ENCODE measurements around the gene MRFAP1L1.

Gene MRFAP1L1

DNA sequence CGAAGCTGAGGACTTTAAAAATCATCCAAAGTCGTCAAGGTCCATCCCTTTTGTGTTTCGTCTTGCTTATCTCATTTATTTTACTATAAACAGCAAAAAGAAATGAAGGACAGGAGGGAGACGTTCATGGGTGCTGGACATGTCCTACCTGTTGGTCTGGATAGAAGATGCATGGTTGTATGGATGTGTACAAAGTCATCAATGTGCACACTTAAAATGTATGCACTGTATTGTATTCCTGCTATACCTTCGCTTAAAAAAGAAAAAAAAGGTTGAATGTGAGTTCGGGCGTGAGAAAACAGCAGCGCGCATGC, 6.0 kb upstream of the MRFAP1L1 start:
- DNase-seq = no peak

DNA sequence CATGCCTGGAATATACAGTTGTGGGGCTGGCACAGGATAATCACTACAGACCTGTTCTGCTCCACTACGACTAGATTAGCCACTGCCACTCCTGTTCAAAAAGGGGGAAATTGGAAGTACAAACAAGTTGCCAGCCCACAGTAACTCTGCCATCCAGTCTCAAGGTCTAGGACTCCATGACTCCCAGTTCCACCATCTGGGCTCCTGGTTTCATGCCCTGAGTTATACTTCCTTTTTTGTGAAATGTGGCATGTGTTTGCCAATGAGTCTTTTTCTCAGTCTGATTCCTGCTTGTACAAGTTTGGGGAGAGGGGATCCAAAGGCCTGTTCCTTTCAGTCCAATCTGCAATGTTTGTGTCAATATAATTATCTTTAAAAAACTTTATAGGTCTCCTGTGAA, 5.3 kb upstream of the MRFAP1L1 start:
- no peak for DNase-seq

DNA sequence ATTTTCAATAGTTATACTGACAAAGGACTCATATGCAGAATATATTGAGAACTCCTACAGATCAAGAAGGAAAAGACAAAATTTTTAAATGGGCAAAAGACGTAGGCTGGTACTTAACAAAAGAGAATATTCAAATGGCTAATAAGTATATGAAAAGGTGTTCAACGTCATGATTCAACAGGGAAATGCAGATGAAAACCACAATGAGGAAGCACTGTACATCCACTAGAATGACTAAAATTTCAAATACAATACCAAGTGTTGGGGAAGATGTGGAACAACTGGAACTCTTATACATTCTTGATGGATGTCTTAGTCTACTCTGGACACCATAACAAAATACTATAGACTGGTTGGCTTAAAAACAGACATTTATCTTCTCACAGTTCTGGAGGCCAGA, 1.3 kb upstream of the MRFAP1L1 start:
- DNase-seq = no peak

DNA sequence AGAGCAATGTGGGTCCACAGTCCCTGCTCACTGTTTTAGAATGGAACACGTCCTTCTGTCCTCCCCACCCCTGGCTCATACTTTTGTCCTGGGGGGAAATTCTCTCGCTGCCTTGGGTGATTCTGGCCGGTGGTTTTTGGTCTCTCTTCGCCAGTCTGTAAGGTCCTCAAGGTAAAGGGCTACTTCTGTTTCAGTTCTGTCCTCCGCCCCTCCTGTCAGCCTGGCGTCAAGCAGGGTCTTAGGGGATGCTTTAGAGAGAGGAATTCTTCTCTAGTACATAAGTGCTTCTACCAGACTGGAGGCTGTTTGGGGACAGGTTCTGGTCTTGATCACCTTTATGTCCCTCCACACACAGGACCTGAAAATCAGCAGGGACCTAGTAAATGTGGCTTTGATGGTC, 617 bp upstream of the MRFAP1L1 start:
- no peak for DNase-seq

DNA sequence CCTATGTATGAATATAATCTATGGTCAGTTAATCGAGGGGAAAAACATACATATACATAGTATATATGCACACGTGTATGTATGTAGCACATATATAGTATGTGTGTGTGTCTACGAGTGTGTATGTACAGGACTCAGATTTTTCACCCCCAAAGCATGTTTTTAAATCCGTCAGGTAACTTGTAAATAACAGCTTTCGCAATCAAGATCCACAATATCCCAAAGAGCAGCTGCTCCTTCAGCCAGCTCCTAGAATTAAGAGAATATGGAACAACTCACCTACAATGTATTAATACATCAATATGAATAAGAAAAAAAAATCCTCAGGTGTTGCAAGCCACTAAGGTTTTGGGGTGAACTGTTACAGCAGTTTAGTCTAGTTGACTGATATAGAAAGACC, 3.5 kb downstream of the MRFAP1L1 start:
- no peak for DNase-seq

DNA sequence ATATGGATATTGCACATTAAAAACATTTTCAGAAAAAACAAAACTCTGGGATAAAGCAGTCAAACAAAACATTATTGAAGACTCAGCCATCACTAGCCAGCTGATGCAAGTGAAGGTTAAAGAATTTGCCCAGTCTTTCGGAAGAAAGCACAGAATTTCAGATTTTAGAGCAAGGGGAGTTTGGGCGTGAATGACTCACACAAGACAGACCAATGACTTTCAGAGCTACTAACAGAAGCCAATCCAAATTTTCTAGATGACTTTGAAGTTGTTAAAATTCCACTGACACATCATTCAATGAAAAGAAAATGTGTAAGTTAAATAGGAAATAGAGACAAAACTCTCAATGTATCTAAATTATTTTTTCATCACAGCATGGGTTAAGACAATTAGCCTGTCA, 4.0 kb downstream of the MRFAP1L1 start:
- no peak for DNase-seq

DNA sequence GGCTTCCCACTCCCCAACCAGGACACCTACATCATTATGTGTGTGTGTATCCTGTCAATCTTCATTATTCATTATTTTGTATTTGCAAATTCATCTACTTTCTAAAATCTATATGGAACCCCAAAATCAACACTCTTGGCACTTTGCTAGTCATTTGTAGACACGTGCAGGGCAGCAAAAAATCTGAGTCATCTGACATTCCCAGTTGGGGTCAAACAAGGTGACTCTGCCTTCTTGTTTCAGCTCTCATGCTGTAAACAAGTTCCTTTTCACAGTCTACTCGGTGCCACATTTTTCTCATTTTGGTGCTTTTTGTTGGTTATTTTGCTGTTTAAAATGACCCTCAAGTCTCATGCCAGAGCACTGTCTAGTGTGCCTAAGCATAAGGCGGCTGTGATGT, 5.9 kb downstream of the MRFAP1L1 start:
- DNase-seq = no peak

DNA sequence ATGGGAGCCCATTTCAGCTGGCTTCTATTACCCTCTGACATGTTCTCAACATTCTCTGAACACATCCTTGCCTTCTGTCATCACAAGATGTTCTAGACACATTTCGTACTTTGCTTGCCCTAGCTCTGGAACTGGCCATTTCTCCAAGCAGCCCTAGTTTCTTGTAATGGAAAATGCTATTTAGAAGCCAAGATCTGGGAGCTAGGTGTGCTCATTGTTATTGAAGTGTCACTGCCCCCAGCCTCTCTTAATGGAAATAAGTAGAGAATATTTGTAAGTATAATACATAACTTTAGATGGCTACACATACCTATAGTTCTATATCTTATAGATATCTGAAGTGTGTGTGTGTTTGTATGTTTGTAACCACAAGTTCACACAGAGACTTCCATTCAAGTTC, 6.9 kb downstream of the MRFAP1L1 start:
- no peak for DNase-seq

DNA sequence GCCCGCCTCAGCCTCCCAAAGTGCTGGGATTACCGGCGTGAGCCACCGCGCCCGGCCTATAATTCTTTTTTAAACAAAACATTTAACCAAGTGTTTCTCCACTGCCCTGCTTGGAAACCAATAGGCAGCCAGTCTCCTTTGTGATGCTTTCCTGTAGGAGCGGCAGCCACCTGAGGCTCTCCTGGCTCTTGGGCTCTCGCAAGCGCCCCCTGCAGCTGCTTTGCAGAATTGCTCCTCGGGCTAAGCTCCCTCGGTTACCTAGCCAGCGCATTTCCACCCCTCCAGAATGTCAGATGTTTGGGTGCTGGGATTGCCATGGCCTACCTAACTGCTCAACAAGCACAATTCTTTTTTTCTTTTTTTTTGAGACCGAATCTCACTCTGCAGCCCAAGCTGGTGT, 8.3 kb downstream of the MRFAP1L1 start:
- DNase-seq = no peak

DNA sequence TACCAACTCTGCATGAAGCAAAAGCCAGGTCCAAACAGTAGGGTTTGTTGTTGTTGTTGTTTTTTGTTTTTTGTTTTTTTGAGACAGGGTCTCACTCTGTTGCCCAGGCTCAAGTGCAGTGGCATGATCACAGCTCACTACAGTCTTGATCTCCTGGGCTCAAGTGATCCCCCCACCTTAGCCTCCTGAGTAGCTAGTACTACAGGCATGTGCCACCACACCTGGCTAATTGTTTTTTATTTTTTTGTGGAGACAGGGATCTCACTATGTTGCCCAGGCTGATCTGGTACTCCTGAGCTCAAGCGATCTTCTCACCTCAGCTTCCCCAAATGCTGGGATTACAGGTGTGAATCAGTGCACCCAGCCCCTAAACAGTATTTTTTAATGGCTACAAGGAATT, 9.8 kb downstream of the MRFAP1L1 start:
- no peak for DNase-seq

DNA sequence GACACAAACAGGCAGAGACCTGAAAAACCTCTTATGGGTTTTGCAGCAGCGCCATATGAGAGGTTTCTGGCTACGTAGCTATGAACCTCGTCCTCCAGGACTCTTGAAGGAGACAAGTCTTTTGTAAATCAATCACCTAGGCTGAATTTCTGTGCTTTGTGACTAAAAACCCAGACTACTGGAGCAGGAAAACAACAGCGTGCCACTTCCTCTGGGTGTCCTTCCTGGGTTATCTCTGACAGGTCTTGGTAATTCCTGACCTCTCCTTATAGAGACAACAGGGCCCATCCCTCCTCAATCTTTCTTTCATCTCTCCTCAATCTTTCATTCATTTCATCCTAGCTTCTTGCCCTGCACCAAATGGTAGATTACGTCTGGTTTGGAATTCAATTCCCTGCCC, 10.3 kb downstream of the MRFAP1L1 start:
- DNase-seq = no peak

DNA sequence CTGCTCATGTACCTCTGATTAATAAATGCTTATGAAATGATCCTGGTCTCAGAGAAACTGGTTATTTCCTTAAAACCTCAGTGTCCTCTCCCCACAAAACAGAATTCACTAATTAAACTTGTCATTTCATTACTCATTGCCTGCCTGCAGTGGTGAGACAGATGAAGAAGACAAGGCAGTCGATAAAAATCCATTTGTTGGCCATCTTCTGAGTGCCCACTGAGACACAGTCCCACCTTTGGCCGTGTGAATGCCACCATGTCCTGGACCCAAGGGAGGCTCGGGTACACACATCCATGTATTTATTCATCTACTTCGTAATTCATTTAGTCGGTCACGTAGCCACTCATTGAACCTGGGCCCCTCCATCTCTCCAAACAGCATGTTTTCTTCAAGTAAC, 12.5 kb downstream of the MRFAP1L1 start:
- DNase-seq = no peak

DNA sequence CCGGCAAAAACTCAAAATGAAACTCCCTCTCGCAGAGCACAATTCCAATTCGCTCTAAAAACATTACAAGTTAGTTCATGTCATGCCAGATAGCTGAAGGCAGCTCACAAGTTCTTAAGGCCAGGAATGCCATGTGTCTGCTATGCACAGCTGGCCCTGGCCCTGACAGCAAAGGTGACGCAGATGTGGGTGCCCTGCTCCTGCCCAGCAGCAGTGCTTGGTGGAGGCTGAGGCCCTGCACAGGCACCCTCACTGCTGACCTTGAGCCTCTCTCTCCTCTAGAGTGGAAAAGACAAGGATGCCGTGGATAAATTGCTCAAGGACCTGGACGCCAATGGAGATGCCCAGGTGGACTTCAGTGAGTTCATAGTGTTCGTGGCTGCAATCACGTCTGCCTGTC, 13.1 kb downstream of the MRFAP1L1 start:
- DNase-seq = no peak

DNA sequence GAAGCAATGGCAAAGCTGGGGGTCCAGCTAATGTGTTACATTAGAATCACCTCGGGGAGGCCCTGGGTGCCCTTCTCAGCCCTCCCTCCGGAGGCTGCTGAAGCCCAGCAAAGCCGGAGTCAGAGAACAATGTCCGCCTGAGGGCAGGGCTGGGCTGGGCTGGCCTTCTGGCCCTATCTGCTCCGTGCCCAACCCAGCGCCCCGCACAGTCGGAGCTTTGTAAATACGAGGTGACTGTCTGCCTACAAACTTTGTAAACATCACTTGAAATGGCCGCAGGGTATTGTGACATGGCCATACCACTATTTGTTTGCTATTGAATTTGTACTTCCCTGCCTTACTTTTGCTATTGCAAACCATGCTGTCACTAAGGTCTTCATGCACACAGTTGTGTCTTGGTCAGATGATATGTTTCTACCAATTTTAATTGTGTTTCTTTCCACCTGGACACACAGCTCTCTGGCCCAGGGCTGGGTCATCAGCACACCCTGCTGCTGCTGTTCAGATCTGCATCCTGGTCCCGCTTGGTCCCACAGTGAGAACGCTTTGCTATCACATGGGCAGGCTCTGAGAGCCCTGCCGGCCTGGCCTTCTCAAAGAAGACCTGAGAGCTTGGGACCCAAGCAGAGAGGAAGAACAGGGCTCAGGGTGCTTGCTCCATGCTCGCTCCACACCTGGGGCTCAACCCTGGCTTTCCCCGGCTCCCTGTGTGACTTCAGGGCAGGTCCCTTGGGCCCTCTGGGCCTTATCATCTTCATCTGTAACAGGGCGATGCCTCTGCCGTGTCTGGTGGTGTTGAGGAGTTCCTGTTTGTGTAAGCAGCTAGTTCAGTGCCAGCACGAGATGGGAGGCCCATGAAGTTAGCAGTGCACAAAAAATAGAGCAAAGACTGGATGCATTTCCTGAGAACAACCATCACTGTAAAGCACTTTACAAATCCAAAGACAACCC, 13.7 kb downstream of the MRFAP1L1 start:
- no peak for DNase-seq

DNA sequence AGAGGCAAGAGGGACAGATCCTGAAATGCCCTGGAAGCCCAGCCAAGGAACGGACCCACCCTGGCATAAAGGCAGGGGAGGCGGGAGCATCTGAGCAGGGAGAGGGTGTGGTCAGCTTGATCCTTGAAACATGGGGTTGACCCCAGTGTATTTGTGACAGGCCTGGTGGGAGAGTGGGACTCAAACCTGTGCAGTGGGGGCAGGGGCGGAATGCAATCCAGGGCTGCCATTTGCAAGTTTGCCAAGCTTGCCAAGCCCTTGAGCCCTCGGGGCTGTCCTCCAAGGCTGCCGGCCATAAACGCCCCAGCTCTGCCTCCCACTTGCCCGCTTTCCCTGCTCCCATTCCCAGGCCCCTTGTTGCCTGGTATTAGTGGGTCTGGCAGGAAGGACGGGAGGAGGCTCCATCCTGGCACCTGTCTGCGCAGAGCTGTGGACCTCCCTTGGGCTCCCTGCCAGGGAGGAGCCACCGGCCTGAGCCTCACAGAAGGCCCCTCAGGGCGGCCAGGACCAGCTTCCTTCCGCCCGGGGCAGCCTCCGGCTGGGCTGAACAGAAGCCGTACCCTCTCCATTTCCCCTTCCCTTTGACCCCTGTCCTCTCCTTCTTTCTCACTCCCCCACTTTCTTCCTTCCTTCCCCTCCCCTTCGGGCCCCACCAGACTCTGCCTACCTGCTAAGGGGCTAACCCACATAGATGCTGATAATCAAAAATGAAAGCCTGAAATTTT, 15.3 kb downstream of the MRFAP1L1 start:
- no peak for DNase-seq

DNA sequence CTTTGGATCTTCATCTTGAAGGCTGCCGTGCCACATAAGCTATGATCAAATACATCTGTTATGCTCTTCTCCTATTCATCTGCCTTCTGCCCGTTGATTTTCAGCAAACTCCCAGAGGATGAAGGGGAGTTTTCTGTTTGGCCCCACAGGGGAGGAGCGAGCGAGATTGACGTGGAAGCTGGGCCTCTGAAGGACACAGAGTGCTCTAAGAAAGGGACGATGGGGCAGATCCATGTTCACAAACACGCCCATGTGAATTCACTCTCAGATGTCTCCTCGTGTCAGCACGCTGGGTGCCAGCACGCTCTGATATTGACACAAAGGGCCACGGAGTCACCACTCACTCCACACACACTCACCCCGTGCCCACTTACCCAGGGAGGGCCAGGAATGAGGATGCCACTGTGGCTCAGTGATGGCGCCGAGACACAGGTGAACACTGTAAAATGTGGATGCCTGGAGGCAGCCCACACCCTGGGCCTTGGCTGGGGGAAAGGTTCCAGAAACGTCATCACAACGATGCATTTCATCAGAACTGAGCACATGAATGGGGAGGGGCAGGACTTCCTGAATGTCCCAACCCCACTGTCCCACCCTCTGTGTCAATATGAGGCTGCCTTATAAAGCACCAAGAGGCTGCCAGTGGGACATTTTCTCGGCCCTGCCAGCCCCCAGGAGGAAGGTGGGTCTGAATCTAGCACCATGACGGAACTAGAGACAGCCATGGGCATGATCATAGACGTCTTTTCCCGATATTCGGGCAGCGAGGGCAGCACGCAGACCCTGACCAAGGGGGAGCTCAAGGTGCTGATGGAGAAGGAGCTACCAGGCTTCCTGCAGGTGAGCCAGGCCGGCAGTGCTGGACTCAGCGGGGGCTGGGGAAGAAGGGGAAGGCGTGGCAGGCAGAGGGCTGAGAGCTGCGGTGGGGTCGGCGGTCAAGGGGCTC, 16.2 kb downstream of the MRFAP1L1 start, which contains the start of gene S100P:
Gene S100P, plus strand, starts transcription at position 648 of the 946 bp plus-strand sequence. Its CDS starts 55 bp downstream, at position 703.
- DNase-seq = no peak

DNA sequence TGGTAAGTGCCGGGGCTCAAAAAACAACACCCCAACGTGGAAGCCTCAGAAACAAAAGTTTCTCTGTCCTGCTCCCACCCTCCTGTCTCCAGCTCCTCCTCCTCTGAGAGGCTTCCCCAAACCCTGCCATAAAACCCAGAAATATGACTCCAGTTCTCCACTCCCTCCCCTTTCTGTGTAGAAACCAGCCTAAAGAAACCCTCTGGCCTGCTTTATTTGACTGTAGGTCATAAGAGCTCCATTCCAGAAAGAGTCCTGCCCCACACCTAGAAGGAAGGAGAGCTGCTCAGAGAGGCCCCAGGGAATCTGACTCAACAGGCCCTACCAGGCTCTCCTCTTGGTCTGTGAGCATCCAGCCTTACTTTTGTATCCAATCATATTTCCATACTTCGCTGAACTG, 16.9 kb downstream of the MRFAP1L1 start:
- no peak for DNase-seq

DNA sequence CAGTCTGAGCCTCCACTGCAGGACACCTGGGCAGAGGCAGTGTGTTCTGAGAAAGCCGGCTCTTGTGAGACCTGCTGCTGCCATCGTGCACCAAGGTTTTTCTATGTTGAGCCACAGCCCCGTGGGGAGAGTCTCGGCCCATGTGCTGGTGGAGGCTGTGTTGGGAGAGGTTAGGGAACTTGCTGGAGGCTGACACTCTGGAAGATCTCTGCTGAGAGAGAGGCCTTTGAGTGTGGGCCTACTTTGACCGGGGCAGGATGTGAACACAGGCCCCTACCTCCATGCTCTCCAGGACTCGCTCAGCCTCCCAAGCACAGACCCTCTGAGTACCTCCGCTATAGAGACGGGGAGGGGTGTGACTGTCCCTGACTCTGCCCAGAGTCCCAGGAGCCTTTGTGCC, 17.3 kb downstream of the MRFAP1L1 start:
- no peak for DNase-seq

DNA sequence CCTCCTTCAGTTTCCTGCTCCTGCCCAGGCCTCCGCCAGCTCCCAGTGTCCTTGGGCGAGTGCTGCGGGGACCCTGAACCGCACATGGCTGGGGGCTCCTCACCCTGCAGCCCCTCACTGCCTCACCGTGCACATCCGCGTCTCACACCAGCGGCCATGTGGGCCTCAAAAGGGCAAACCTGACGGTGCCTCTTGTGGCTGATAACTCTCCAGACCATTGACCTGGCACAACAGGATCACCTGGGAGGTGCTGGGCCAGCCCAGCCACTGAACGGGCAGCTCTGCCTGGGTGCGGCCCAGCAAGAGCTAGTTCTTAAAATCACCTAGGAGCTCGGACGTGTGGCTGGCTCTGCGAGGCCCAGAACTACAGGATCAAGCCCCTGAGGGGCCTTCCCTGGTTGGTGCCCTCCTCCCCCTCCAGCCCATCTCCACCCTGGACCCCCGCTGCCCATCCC, 20.1 kb downstream of the MRFAP1L1 start:
- DNase-seq = no peak

DNA sequence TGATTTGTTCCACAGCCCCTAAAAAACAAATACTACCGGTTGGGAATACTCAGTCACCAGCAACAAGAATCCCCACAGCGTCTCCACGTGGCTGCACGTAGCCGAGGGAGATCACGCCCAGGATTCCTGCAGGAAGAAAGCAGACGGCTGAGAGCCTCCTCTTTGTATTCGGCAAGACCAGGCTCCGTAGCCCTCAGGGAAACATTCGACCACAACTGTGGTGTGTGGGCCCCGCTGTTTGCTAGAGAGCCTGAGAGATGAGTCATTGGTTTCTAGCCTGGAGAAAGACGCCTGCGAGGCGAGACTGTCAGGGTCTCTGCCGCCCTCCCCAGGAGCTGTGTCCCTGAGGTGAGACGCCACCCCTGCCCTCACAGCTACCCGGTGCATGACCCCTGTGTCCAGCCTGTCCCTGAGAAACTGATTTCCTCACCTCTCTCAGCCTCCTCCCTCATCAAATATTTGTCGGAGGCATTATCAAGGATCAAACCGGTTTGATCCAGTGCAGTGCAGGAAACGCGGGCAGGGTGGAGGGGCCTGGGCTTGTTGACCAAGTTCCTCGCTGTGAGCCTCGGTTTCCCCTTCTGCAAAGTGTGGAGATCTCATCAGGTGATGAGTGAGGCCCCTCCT, 20.7 kb downstream of the MRFAP1L1 start:
- peak; percentile 54 for DNase-seq

DNA sequence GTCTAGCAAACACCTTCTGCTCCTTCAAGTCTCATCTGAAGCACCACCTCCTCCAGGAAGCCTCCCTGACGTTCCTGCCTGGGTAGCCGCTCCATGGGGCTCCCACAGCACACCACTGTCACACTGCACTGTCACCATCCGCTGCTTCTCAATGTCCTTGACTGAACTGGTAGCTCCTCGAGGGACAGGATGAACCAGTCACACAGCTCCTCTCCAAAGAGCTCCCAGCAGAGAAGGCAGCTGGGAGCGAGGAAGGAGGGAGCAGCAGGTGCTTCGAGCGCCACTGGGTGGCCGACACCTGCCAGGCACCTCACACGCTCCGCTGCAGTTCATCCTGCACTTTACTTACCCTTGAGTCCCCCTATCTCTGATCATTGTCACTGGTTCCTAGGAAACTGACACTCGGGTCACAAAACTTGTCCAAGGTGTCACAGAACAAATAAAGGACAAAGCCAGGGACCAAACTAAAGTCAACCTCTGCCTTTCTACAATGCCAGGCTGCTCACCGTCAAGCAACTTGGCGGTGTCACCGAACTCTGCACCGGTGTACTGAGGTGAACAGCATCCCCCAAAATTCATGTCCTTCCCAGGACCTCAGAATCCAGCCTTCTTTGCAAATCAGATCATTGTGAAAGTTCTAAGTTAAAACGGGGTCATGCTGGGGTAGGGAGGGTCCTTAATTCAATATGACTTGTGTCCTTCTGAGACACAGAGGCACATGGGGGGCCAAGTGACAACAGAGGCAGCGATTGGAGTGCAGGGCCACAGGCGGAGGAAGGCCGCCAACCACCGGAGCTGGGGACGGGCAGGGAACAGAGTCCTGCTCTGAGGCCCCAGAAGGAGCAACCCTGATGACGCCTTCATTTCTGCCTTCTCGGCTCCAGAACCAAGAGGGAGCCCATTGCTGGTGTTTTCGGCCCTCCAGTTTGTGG, 21.5 kb downstream of the MRFAP1L1 start:
- no peak for DNase-seq

Measured in activated T-cell treated with anti-CD3 and anti-CD28 coated beads for 4 hours (primary cell).